ENCODE results near the gene FGF7.

FGF7 gene

GRCh38 chr15:49428409-49429095 is 5.5 kb downstream of the FGF7 start:
- Histone ChIP-seq H4K12ac (ENCODE audit: low read depth, low read length) (no peak overlapping the region), H3K18ac (ENCODE audit: low read length) (no peak overlapping the region), H3K27ac (ENCODE audit: low read depth, low read length) (no peak overlapping the region), H3K23ac (ENCODE audit: low read length) (no peak overlapping the region), H2BK5ac (ENCODE audit: low read depth, low read length, poor library complexity) (no peak overlapping the region), H3K4me3 (ENCODE audit: low read depth, low read length) (no peak overlapping the region), H3K36me3 (ENCODE audit: control insufficient read depth in 1 of 2, insufficient read depth in 2 of 2, low read length in 2 of 2) (no peaks in the 10 kb centered on the region), H2AFZ (ENCODE audit: insufficient read depth, low read length, poor library complexity) (no peak overlapping the region), H3K79me1 (ENCODE audit: low read length) (no peaks in the 10 kb centered on the region), H3K9me3 (ENCODE audit: insufficient read depth, low read depth, low read length) (no peaks in the 10 kb centered on the region), H2BK120ac (ENCODE audit: insufficient read depth, low read length, poor library complexity) (no peak overlapping the region), H3K4ac (ENCODE audit: low read depth, low read length) (no peak overlapping the region), H2BK12ac (ENCODE audit: low read length) (no peak overlapping the region), H4K8ac (ENCODE audit: low read depth, low read length) (no peak overlapping the region), H3K27me3 (ENCODE audit: insufficient read depth, low read length) (no peaks in the 10 kb centered on the region), H3K14ac (ENCODE audit: low read length) (no peak overlapping the region), H4K91ac (ENCODE audit: low read depth, low read length) (no peak overlapping the region), H3K9ac (ENCODE audit: low read length) (no peak overlapping the region), H3K4me1 (ENCODE audit: control insufficient read depth in 1 of 2, insufficient read depth in 2 of 2, low read length in 2 of 2) (no peaks in the 10 kb centered on the region), H3K79me2 (ENCODE audit: control insufficient read depth, insufficient read depth, low read length, poor library complexity) (no peaks in the 10 kb centered on the region), H2AK5ac (ENCODE audit: low read length) (no peak overlapping the region), H3K4me2 (ENCODE audit: low read length) (no peak overlapping the region)
- no CpG with 5 or more reads among the region's 5 CpGs for WGBS (ENCODE audit: extremely low coverage, insufficient coverage, insufficient read length)
- DNase-seq: no peak

DNA sequence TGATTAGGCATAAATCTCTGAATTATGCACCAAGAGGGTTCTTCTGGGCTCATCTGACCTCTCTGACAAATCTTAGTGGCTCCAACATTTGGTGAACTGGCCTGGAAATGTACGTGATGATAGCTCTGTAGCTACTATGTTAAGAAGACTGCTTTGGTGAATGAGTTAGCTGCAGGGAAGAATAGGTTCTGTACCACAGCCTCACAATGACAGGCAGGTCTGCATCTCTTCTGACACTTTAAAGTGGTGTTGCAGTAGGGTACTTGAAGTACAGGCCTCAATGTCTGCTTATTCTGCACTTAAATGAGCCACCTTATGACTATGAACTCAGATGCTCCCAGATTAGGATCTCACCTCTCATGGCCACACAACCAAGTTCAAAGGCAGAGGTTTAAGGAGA is 7.0 kb downstream of the FGF7 start:
- H4K8ac ChIP-seq (ENCODE audit: low read depth, low read length): no peak overlapping the region

DNA sequence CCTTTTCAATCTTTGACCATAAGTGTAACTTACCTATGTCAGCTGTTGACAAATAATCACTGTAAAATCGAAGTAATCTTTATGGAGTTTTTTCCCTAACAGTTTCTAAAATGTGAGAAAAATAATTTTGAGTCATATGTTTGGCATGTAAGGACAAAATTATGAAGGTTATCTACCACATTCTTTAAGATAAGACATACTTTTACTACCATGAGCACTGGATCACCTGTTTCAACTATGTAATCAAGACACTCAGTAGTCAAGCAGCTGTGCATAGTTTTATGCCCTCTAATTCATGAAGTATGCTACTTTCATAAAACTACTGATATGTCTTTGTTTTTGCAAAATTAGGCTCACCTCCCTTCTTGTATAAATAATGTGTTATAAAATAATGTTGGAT is 12.1 kb downstream of the FGF7 start:
- Histone ChIP-seq H4K8ac (ENCODE audit: low read depth, low read length) (no peak overlapping the region), H2AFZ (ENCODE audit: insufficient read depth, low read length, poor library complexity) (no peak overlapping the region), H3K4me3 (ENCODE audit: low read depth, low read length) (no peak overlapping the region), H3K9me3 (ENCODE audit: insufficient read depth, low read depth, low read length) (no peaks in the 10 kb centered on the region), H2AK5ac (ENCODE audit: low read length) (no peak overlapping the region), H3K4me1 (ENCODE audit: control insufficient read depth in 1 of 2, insufficient read depth in 2 of 2, low read length in 2 of 2) (no peaks in the 10 kb centered on the region), H3K79me2 (ENCODE audit: control insufficient read depth, insufficient read depth, low read length, poor library complexity) (no peaks in the 10 kb centered on the region), H3K79me1 (ENCODE audit: low read length) (no peaks in the 10 kb centered on the region), H4K12ac (ENCODE audit: low read depth, low read length) (no peak overlapping the region), H3K36me3 (ENCODE audit: control insufficient read depth in 1 of 2, insufficient read depth in 2 of 2, low read length in 2 of 2) (no peaks in the 10 kb centered on the region), H3K4me2 (ENCODE audit: low read length) (no peak overlapping the region), H2BK5ac (ENCODE audit: low read depth, low read length, poor library complexity) (no peak overlapping the region), H3K27ac (ENCODE audit: low read depth, low read length) (no peak overlapping the region), H3K14ac (ENCODE audit: low read length) (no peak overlapping the region), H3K27me3 (ENCODE audit: insufficient read depth, low read length) (no peaks in the 10 kb centered on the region), H3K9ac (ENCODE audit: low read length) (no peak overlapping the region), H2BK12ac (ENCODE audit: low read length) (no peak overlapping the region), H4K91ac (ENCODE audit: low read depth, low read length) (no peak overlapping the region), H3K23ac (ENCODE audit: low read length) (no peak overlapping the region), H2BK120ac (ENCODE audit: insufficient read depth, low read length, poor library complexity) (no peak overlapping the region), H3K18ac (ENCODE audit: low read length) (no peak overlapping the region), H3K4ac (ENCODE audit: low read depth, low read length) (no peak overlapping the region)
- DNase-seq: peak; percentile 61 to 88
- WGBS (ENCODE audit: extremely low coverage, insufficient coverage, insufficient read length): no CpG with 5 or more reads among the region's 1 CpG

More for the DNA sequence above, 7.0 kb downstream of the FGF7 start:
- no peaks in the 10 kb centered on the region for H3K9me3 ChIP-seq (ENCODE audit: insufficient read depth, low read depth, low read length)
- no peak overlapping the region for H2BK5ac ChIP-seq (ENCODE audit: low read depth, low read length, poor library complexity)
- H3K4me2 ChIP-seq (ENCODE audit: low read length): no peak overlapping the region
- H3K79me2 ChIP-seq (ENCODE audit: control insufficient read depth, insufficient read depth, low read length, poor library complexity): no peaks in the 10 kb centered on the region
- no peaks in the 10 kb centered on the region for H3K79me1 ChIP-seq (ENCODE audit: low read length)
- H3K4me1 ChIP-seq (ENCODE audit: control insufficient read depth in 1 of 2, insufficient read depth in 2 of 2, low read length in 2 of 2): no peaks in the 10 kb centered on the region
- no peak overlapping the region for H3K23ac ChIP-seq (ENCODE audit: low read length)
- WGBS (ENCODE audit: extremely low coverage, insufficient coverage, insufficient read length): no CpG with 5 or more reads among the region's 1 CpG
- H4K12ac ChIP-seq (ENCODE audit: low read depth, low read length): no peak overlapping the region
- H3K14ac ChIP-seq (ENCODE audit: low read length): no peak overlapping the region
- H3K36me3 ChIP-seq (ENCODE audit: control insufficient read depth in 1 of 2, insufficient read depth in 2 of 2, low read length in 2 of 2): no peaks in the 10 kb centered on the region
- H3K4ac ChIP-seq (ENCODE audit: low read depth, low read length): no peak overlapping the region
- no peak overlapping the region for H2AFZ ChIP-seq (ENCODE audit: insufficient read depth, low read length, poor library complexity)
- H3K9ac ChIP-seq (ENCODE audit: low read length): no peak overlapping the region
- no peak overlapping the region for H2BK12ac ChIP-seq (ENCODE audit: low read length)
- no peak overlapping the region for H4K91ac ChIP-seq (ENCODE audit: low read depth, low read length)
- H3K27me3 ChIP-seq (ENCODE audit: insufficient read depth, low read length): no peaks in the 10 kb centered on the region
- no peak for DNase-seq
- H2AK5ac ChIP-seq (ENCODE audit: low read length): no peak overlapping the region
- no peak overlapping the region for H3K27ac ChIP-seq (ENCODE audit: low read depth, low read length)
- H2BK120ac ChIP-seq (ENCODE audit: insufficient read depth, low read length, poor library complexity): no peak overlapping the region
- H3K4me3 ChIP-seq (ENCODE audit: low read depth, low read length): no peak overlapping the region
- H3K18ac ChIP-seq (ENCODE audit: low read length): no peak overlapping the region

DNA sequence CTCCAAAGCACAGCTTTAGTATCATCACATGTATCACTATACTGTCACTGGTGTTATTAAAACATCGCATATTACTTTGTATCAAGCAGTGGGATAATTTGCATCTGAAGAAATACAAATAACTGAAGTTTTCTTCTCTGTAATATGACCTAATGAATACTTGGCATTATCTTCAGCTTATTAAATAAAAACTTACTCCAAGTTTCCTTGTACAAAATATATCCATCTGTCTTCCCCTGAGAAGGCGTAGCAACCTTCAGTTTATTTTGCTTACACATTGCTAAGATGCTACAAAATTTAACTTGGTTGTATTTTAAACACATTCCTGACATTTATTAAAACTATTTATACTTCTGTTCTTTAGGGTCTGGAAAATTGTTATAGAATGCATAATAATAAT is 13.7 kb downstream of the FGF7 start:
- Histone ChIP-seq H3K27ac (ENCODE audit: low read depth, low read length) (no peak overlapping the region), H2AFZ (ENCODE audit: insufficient read depth, low read length, poor library complexity) (no peak overlapping the region), H3K14ac (ENCODE audit: low read length) (no peak overlapping the region), H2BK5ac (ENCODE audit: low read depth, low read length, poor library complexity) (no peak overlapping the region), H3K36me3 (ENCODE audit: control insufficient read depth in 1 of 2, insufficient read depth in 2 of 2, low read length in 2 of 2) (no peaks in the 10 kb centered on the region), H4K91ac (ENCODE audit: low read depth, low read length) (no peak overlapping the region), H4K12ac (ENCODE audit: low read depth, low read length) (no peak overlapping the region), H3K27me3 (ENCODE audit: insufficient read depth, low read length) (no peaks in the 10 kb centered on the region), H3K4ac (ENCODE audit: low read depth, low read length) (no peak overlapping the region), H3K4me3 (ENCODE audit: low read depth, low read length) (no peak overlapping the region), H3K18ac (ENCODE audit: low read length) (no peak overlapping the region), H3K9ac (ENCODE audit: low read length) (no peak overlapping the region), H2BK12ac (ENCODE audit: low read length) (no peak overlapping the region), H3K4me2 (ENCODE audit: low read length) (no peak overlapping the region), H3K23ac (ENCODE audit: low read length) (no peak overlapping the region), H2BK120ac (ENCODE audit: insufficient read depth, low read length, poor library complexity) (no peak overlapping the region), H3K79me1 (ENCODE audit: low read length) (no peaks in the 10 kb centered on the region), H3K4me1 (ENCODE audit: control insufficient read depth in 1 of 2, insufficient read depth in 2 of 2, low read length in 2 of 2) (no peaks in the 10 kb centered on the region), H2AK5ac (ENCODE audit: low read length) (no peak overlapping the region), H3K79me2 (ENCODE audit: control insufficient read depth, insufficient read depth, low read length, poor library complexity) (no peaks in the 10 kb centered on the region), H3K9me3 (ENCODE audit: insufficient read depth, low read depth, low read length) (no peaks in the 10 kb centered on the region), H4K8ac (ENCODE audit: low read depth, low read length) (no peak overlapping the region)
- no peak for DNase-seq
- no CpG with 5 or more reads among the region's 2 CpGs for WGBS (ENCODE audit: extremely low coverage, insufficient coverage, insufficient read length)
